NT2/D1 (cell line): ENCODE measurements around the gene RTN1.

Source experiments
- SUZ12 ChIP-seq: IDR thresholded peaks from 2 replicates; pipeline ENCODE4 v1.6.1; 2011; ENCODE audit not compliant: insufficient read length, insufficient read depth; ENCODE audit errors: extremely low read depth
- ZNF274 ChIP-seq: IDR thresholded peaks from 2 replicates; pipeline ENCODE4 v1.6.1; 2011; ENCODE audit warnings: mild to moderate bottlenecking, low read depth, low read length

- TF ChIP-seq SUZ12 (no peak), ZNF274 (no peak)
Measured at GRCh38 chr14:59664741-59665140, 205.8 kb downstream of the RTN1 start.
